HFFc6 (cell line): Measurements from ENCODE around the gene FMNL2. TPM values are rescaled to one million over a fixed set of nuclear protein-coding genes. Genes with fewer than 3 reads are reported as not detected.

Experiments used
- DNase-seq: peaks from one replicate; pipeline ENCODE4 v3.0.0-alpha.2; 2018
- H3K27ac Mint-ChIP-seq: 2 replicates; pipeline ENCODE4 v1.8.0; 2020; ENCODE audit warnings: mild to moderate bottlenecking, mixed read lengths
- H3K27me3 Mint-ChIP-seq: 2 replicates; pipeline ENCODE4 v1.8.0; 2021; ENCODE audit warnings: mild to moderate bottlenecking, moderate library complexity, mixed read lengths; ENCODE audit not compliant: insufficient read depth
- H3K36me3 Mint-ChIP-seq: 2 replicates; pipeline ENCODE4 v1.8.0; 2021; ENCODE audit warnings: low read depth, mixed read lengths
- H3K4me1 Mint-ChIP-seq: 2 replicates; pipeline ENCODE4 v1.8.0; 2020; ENCODE audit warnings: low read depth, mixed read lengths
- H3K4me3 Mint-ChIP-seq: 2 replicates; pipeline ENCODE4 v1.8.0; 2020; ENCODE audit warnings: mild to moderate bottlenecking, moderate library complexity, mixed read lengths
- H3K9me3 Mint-ChIP-seq: 2 replicates; pipeline ENCODE4 v1.8.0; 2020; ENCODE audit warnings: mild to moderate bottlenecking, mixed read lengths
- total RNA-seq, 6 experiments: library from RNA; stranded (reverse); fragmentation: NEBNext Ultra II Directional; extraction: Animal tissue kit (Norgen Biotek cat#: 25700); gene quantifications; 2 replicates in 1 of 6; 3 replicates in 5 of 6; pipeline ENCODE4 v1.2.3, GENCODE V29; 2021
- TF ChIP-seq, protein P1 (sequence below): fragments of 200-600 bp; sonication (generic); IDR thresholded peaks from 2 replicates; pipeline ENCODE4 v1.5.0; 2021; ENCODE audit warnings: antibody characterized with exemption, mild to moderate bottlenecking

FMNL2 gene
- total RNA-seq, 6 experiments from 2014 or later: 13.7 to 20.9 (median 16.0) TPM

DNA sequence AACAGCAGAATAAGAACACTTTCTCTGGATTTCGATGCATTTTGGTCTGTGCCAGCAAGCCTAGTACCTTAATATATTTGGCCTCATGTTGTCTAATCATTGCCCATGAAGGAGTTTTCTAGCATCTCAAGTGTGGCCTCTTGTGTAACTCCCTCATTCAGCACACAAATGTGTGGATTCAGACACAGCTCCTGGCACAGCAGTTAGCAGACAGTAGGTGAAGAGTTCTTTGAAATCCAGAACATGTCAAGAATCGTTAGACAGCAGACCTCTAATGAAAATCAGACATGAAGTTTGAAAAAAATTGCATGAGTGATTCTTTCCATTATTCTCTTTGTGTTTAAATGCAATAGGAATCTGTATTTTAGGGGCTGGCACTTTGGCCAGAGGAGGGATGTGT lies 177.0 kb downstream of the FMNL2 start:
- DNase-seq: no peak
- Mint-ChIP-seq H3K4me3 (no peak overlapping the region), H3K4me1 (peaks cover 46% of the 10 kb centered on the region), H3K36me3 (no peaks in the 10 kb centered on the region), H3K9me3 (no peaks in the 10 kb centered on the region), H3K27ac (no peak overlapping the region), H3K27me3 (no peaks in the 10 kb centered on the region; the same call in 1 of the 2 replicates)
- TF ChIP-seq, protein P1, sequence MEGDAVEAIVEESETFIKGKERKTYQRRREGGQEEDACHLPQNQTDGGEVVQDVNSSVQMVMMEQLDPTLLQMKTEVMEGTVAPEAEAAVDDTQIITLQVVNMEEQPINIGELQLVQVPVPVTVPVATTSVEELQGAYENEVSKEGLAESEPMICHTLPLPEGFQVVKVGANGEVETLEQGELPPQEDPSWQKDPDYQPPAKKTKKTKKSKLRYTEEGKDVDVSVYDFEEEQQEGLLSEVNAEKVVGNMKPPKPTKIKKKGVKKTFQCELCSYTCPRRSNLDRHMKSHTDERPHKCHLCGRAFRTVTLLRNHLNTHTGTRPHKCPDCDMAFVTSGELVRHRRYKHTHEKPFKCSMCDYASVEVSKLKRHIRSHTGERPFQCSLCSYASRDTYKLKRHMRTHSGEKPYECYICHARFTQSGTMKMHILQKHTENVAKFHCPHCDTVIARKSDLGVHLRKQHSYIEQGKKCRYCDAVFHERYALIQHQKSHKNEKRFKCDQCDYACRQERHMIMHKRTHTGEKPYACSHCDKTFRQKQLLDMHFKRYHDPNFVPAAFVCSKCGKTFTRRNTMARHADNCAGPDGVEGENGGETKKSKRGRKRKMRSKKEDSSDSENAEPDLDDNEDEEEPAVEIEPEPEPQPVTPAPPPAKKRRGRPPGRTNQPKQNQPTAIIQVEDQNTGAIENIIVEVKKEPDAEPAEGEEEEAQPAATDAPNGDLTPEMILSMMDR: no peak

DNA sequence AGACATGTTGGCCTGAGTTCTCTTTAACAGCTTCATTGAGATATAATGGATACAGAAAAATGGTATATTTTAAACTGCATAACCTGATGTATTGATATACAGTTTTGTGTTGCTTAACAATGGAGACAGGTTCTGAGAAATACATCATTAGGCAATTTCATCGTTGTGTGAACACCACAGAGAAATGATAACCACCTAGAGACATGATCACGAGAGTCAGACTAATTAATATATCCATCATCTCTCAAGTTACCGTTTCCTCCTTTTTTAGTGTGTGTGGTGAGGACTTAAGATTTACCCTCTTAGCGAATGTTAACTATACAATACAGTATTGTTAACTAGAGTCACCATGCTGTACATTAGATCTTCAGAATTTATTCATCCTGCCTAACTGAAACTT lies 178.1 kb downstream of the FMNL2 start:
- Mint-ChIP-seq H3K27me3 (no peaks in the 10 kb centered on the region; the same call in 1 of the 2 replicates), H3K4me3 (peak overlapping the region; percentile 6; the same call in 1 of the 2 replicates), H3K9me3 (no peaks in the 10 kb centered on the region), H3K4me1 (peaks cover 36% of the 10 kb centered on the region), H3K36me3 (no peaks in the 10 kb centered on the region), H3K27ac (peak overlapping the region; percentile 30)
- no peak for DNase-seq
- TF ChIP-seq, protein P1: no peak

DNA sequence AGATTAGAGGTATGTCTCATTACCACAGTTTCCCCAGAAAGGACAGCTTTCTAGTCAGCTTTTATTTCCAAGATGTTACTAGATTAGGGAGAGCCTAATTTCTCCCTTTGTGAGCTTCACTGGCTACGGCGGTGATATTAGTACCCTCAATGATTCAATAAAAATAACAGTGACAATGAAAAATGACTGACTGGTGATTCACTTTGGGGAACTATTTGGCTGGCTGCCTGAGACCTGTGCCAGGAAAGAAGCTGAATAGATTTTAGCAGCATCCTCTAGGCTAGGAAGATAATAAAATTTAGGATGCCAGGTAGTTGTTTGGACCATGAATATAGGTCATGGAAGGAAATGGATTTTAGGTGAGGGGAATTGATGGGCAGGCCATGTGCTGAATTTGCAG lies 178.7 kb downstream of the FMNL2 start:
- peaks cover 29% of the 10 kb centered on the region for H3K4me1 Mint-ChIP-seq
- DNase-seq: peak; percentile 71

DNA sequence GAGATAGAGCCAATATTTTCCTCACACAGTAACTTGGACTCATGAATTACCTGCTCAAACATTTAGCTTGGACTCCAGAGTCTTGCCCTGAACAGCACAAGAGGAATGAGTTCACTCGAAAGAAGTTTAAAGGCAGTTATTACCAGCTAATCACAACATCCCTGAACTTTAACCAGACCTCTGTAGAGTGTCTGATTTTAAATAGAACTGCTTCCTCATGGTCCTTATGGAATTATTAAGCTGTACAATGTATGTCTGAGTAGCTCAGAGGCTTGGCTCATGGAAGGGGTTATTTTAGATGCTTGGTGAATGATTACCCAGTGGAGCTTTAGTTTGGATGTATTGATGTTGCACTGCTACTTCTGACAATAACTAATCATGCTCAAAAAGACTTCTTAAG lies 183.1 kb downstream of the FMNL2 start:
- no peaks in the 10 kb centered on the region for H3K9me3 Mint-ChIP-seq
- TF ChIP-seq, protein P1: no peak
- peaks cover 31% of the 10 kb centered on the region for H3K4me1 Mint-ChIP-seq
- H3K27ac Mint-ChIP-seq: no peak overlapping the region
- H3K27me3 Mint-ChIP-seq: no peaks in the 10 kb centered on the region; the same call in 1 of the 2 replicates
- no peak for DNase-seq
- peaks cover 12% of the 10 kb centered on the region for H3K36me3 Mint-ChIP-seq
- no peak overlapping the region for H3K4me3 Mint-ChIP-seq

More for the DNA sequence above, 178.7 kb downstream of the FMNL2 start:
- TF ChIP-seq, protein P1: no peak
- 0 out of 2 replicates have a peak overlapping the region, but pooled peaks have one; percentile 6 for H3K4me3 Mint-ChIP-seq
- H3K36me3 Mint-ChIP-seq: no peaks in the 10 kb centered on the region
- no peaks in the 10 kb centered on the region for H3K9me3 Mint-ChIP-seq
- peak overlapping the region; percentile 30; the same call in 1 of the 2 replicates for H3K27ac Mint-ChIP-seq
- no peaks in the 10 kb centered on the region; the same call in 1 of the 2 replicates for H3K27me3 Mint-ChIP-seq

DNA sequence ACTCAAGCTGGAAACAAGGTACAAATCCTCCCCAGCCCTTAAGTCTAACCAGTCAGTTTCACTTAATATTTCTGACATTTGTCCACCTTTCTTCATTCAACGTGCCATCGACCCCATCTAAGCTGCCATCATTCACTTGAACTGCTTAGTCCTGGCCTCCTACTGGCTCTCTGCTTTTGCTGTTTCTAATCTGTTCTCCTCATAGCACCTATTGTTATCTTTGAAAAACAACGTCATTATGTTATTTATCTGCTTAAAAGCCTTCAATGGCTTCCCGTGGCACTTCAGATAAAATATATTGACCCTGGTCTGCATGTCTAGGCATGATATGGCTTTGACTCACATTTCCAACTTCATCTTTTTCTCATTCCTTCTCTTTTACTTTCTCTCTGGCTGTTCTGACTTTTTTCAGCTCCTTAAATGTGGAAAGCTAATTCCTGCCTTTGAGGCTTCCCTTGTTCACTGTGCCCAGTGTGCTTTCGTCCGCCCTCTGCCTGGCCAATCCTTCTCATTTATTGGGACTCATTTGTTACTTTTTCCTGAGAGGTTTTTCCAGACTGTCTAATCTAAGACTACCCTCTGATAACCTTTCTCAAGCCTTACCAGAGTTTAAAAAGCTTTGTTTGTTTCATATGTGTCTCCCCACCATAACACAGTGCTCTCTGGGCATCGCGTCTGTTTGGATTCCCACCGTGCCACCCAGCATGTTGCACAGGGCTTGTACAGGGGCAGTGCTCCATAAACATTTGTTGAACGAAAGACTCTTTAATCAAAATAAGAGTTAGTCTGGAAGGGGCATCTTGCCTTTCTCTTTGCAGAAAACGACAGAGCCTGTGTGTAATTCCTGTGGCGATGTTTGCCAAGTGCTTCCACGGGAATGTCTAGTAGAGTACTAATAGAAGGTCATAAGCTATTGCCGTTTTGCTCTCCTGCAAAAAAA lies 183.9 kb downstream of the FMNL2 start:
- peaks cover 31% of the 10 kb centered on the region for H3K4me1 Mint-ChIP-seq
- H3K27ac Mint-ChIP-seq: no peak overlapping the region
- no peak for DNase-seq
- H3K4me3 Mint-ChIP-seq: no peak overlapping the region
- H3K36me3 Mint-ChIP-seq: peaks cover 12% of the 10 kb centered on the region
- no peaks in the 10 kb centered on the region; the same call in 1 of the 2 replicates for H3K27me3 Mint-ChIP-seq
- no peaks in the 10 kb centered on the region for H3K9me3 Mint-ChIP-seq
- TF ChIP-seq, protein P1: no peak
